AG04449 (cell line): ENCODE data around the gene CSHL1.

ENCODE experiments used
- CTCF ChIA-PET: fragments of 350-600 bp; formaldehyde crosslinking; extraction: SDS; loops from one replicate; lab custom pipeline; 2021; ENCODE audit warnings: antibody characterized with exemption; lab: Yijun Ruan, JAX
- POLR2A ChIA-PET: fragments of 400-600, 350-600 bp; formaldehyde crosslinking; extraction: SDS; loops from one replicate; lab custom pipeline; 2020; ENCODE audit warnings: antibody characterized with exemption, inconsistent platforms; lab: Yijun Ruan, JAX
- DNase-seq: peaks from one replicate; pipeline ENCODE4 v3.0.0-alpha.2; 2010; ENCODE audit warnings: low read depth, low spot score
- H3K4me3 ChIP-seq: 2 replicates; pipeline ENCODE4 v1.5.1; 2011; ENCODE audit warnings: low read depth, mild to moderate bottlenecking, control low read depth, low read length
- CTCF ChIP-seq: IDR thresholded peaks from one replicate; pipeline ENCODE4 v1.5.1; 2011; ENCODE audit warnings: mild to moderate bottlenecking, moderate library complexity, low read length, control low read depth, inconsistent platforms; ENCODE audit not compliant: insufficient read depth; ENCODE audit errors: missing control alignments

Gene CSHL1

GRCh38 chr17:63941751-63942150 is 30.7 kb upstream of the CSHL1 start:
- TF ChIP-seq CTCF: no peak
- H3K4me3 ChIP-seq: no peak overlapping the region
- CTCF ChIA-PET: interaction anchor here (1.1 to 1.4 kb wide), 2 partner anchors 9 to 37 kb away, joined by 3 to 5 read pairs; no protein-coding TSS in a partner anchor
- POLR2A ChIA-PET: no interaction called here
- DNase-seq: no peak

GRCh38 chr17:63941162-63941561 is 30.1 kb upstream of the CSHL1 start:
- no peak overlapping the region for H3K4me3 ChIP-seq
- DNase-seq: no peak
- POLR2A ChIA-PET: no interaction called here
- no peak for TF ChIP-seq CTCF
- CTCF ChIA-PET: interaction anchor here (1.1 to 1.4 kb wide), 2 partner anchors 10 to 37 kb away, joined by 3 to 5 read pairs; no protein-coding TSS in a partner anchor

- no peak for TF ChIP-seq CTCF
- CTCF ChIA-PET: interaction anchor here (0.7 to 1.4 kb wide), 4 partner anchors 21 to 89 kb away, joined by 3 to 6 read pairs (median 3); partner anchors contain the start of gene CSHL1
- POLR2A ChIA-PET: no interaction called here
Measured at GRCh38 chr17:63940584-63940983, 29.5 kb upstream of the CSHL1 start.

GRCh38 chr17:63939884-63940283 is 28.8 kb upstream of the CSHL1 start:
- no peak for DNase-seq
- POLR2A ChIA-PET: no interaction called here
- no peak overlapping the region for H3K4me3 ChIP-seq
- TF ChIP-seq CTCF: no peak
- CTCF ChIA-PET: interaction anchor here (0.6 to 1.4 kb wide), 5 partner anchors 20 to 278 kb away, joined by 3 to 6 read pairs (median 3); partner anchors contain the start of gene CSHL1

More at GRCh38 chr17:63940584-63940983, 29.5 kb upstream of the CSHL1 start:
- H3K4me3 ChIP-seq: no peak overlapping the region
- DNase-seq: no peak

- no peak for TF ChIP-seq CTCF
- no peak for DNase-seq
- CTCF ChIA-PET: interaction anchor here (0.6 to 1.4 kb wide), 4 partner anchors 20 to 278 kb away, joined by 3 to 6 read pairs (median 3); partner anchors contain the start of gene CSHL1
- POLR2A ChIA-PET: no interaction called here
- H3K4me3 ChIP-seq: no peak overlapping the region
Measured at GRCh38 chr17:63939401-63939800, 28.3 kb upstream of the CSHL1 start.

- ChIA-PET CTCF (interaction anchor here (1.0 to 2.3 kb wide), 2 partner anchors 9 to 18 kb away, joined by 4 to 12 read pairs; no protein-coding TSS in a partner anchor), POLR2A (no interaction called here)
- no peak for DNase-seq
- TF ChIP-seq CTCF: no peak
- no peak overlapping the region for H3K4me3 ChIP-seq
Measured at GRCh38 chr17:63937920-63938319, 26.9 kb upstream of the CSHL1 start.
